GM23338 (cell line): ENCODE measurements around the gene BRD9. TPM values are rescaled to one million over a fixed set of nuclear protein-coding genes. Genes with fewer than 3 reads are reported as not detected.

Experiments used
- ATAC-seq: fragments of 200-7000 bp; cut with Tn5 transposase; 3 replicates; pipeline ENCODE4 v1.9.1; 2020
- DNase-seq: peaks from one replicate; pipeline ENCODE4 v3.0.0-alpha.2; 2015; ENCODE audit warnings: low spot score
- H2AFZ ChIP-seq: fragments of 200-600 bp; sonication (generic); 2 replicates; pipeline ENCODE4 v1.8.0; 2016; ENCODE audit warnings: antibody characterized with exemption, mild to moderate bottlenecking, moderate library complexity
- H3F3A ChIP-seq: fragments of 200-600 bp; sonication (generic); replicated peaks from 2 replicates; pipeline ENCODE4 v1.8.0; 2017; ENCODE audit warnings: antibody characterized with exemption, mixed run types, low read depth
- H3K27ac ChIP-seq: fragments of 200-600 bp; sonication (generic); 2 replicates; pipeline ENCODE4 v1.6.1; 2016; ENCODE audit warnings: low read depth
- H3K27me3 ChIP-seq: fragments of 200-600 bp; sonication (generic); 2 replicates; pipeline ENCODE4 v1.8.0; 2016; ENCODE audit warnings: mild to moderate bottlenecking, mixed run types, moderate library complexity; ENCODE audit not compliant: insufficient read depth
- H3K36me3 ChIP-seq: fragments of 200-600 bp; sonication (generic); 2 replicates; pipeline ENCODE4 v1.8.0; 2016; ENCODE audit warnings: mild to moderate bottlenecking; ENCODE audit not compliant: insufficient read depth
- H3K4me1 ChIP-seq: fragments of 200-600 bp; sonication (generic); 2 replicates; pipeline ENCODE4 v1.8.0; 2016; ENCODE audit warnings: mild to moderate bottlenecking, moderate library complexity; ENCODE audit not compliant: insufficient read depth
- H3K4me2 ChIP-seq: fragments of 200-600 bp; sonication (generic); 2 replicates; pipeline ENCODE4 v1.7.1; 2017; ENCODE audit warnings: mixed run types
- H3K4me3 ChIP-seq: fragments of 200-600 bp; sonication (generic); 2 replicates; pipeline ENCODE4 v1.6.1; 2016; ENCODE audit warnings: mixed run types
- H3K79me2 ChIP-seq: fragments of 200-600 bp; sonication (generic); replicated peaks from 2 replicates; pipeline ENCODE4 v1.8.0; 2017; ENCODE audit warnings: mild to moderate bottlenecking; ENCODE audit not compliant: insufficient read depth
- H3K9me2 ChIP-seq: fragments of 200-600 bp; sonication (generic); 2 replicates; pipeline ENCODE4 v1.8.0; 2017; ENCODE audit not compliant: insufficient read depth
- H4K20me1 ChIP-seq: fragments of 200-600 bp; sonication (generic); replicated peaks from 2 replicates; pipeline ENCODE4 v1.8.0; 2017; ENCODE audit warnings: mild to moderate bottlenecking; ENCODE audit not compliant: insufficient read depth
- H3K27ac Mint-ChIP-seq: 2 replicates; pipeline ENCODE4 v1.8.0; 2020; ENCODE audit warnings: inconsistent platforms, mild to moderate bottlenecking, moderate library complexity, mixed read lengths
- H3K27me3 Mint-ChIP-seq: 3 replicates; pipeline ENCODE4 v1.8.0; 2022; ENCODE audit warnings: low read depth, mild to moderate bottlenecking, moderate library complexity, mixed read lengths, inconsistent platforms; ENCODE audit not compliant: insufficient read depth, poor library complexity
- H3K36me3 Mint-ChIP-seq: 3 replicates; pipeline ENCODE4 v1.8.0; 2021; ENCODE audit warnings: low read depth, mild to moderate bottlenecking, inconsistent platforms, moderate library complexity, mixed read lengths
- H3K4me1 Mint-ChIP-seq: 3 replicates; pipeline ENCODE4 v1.8.0; 2020; ENCODE audit warnings: mild to moderate bottlenecking, inconsistent platforms, mixed read lengths
- H3K4me3 Mint-ChIP-seq: 3 replicates; pipeline ENCODE4 v1.8.0; 2021; ENCODE audit warnings: moderate library complexity, mild to moderate bottlenecking, inconsistent platforms, mixed read lengths
- H3K9me3 Mint-ChIP-seq: 3 replicates; pipeline ENCODE4 v1.8.0; 2020; ENCODE audit warnings: moderate library complexity, mild to moderate bottlenecking, inconsistent platforms, mixed read lengths
- EZH2 ChIP-seq: fragments of 200-600 bp; sonication (generic); IDR thresholded peaks from one replicate; pipeline ENCODE4 v1.8.0; 2017; ENCODE audit warnings: antibody characterized with exemption, mild to moderate bottlenecking, low read depth; ENCODE audit not compliant: unreplicated experiment
- EZH2phosphoT487 ChIP-seq: fragments of 200-600 bp; sonication (generic); IDR thresholded peaks from one replicate; pipeline ENCODE4 v1.8.1; 2018; ENCODE audit warnings: antibody characterized with exemption; ENCODE audit not compliant: unreplicated experiment
- JUNB ChIP-seq: IDR thresholded peaks from one replicate; pipeline ENCODE4 v1.6.1; 2016; ENCODE audit warnings: antibody characterized with exemption; ENCODE audit not compliant: unreplicated experiment
- NANOG ChIP-seq: IDR thresholded peaks from 2 replicates; pipeline ENCODE4 v1.6.1; 2016; ENCODE audit warnings: antibody characterized with exemption, borderline replicate concordance
- POLR2AphosphoS5 ChIP-seq: IDR thresholded peaks from 2 replicates; pipeline ENCODE4 v1.6.1; 2016; ENCODE audit warnings: antibody characterized with exemption, low read depth
- STAT1 ChIP-seq: IDR thresholded peaks from one replicate; pipeline ENCODE4 v1.6.1; 2016; ENCODE audit warnings: antibody characterized with exemption; ENCODE audit not compliant: unreplicated experiment
- ZNF114 ChIP-seq: fragments of 250-450 bp; sonication (Bioruptor Pico); IDR thresholded peaks from 2 replicates; pipeline ENCODE4 v1.5.0; 2020; ENCODE audit warnings: mild to moderate bottlenecking, moderate library complexity
- ZNF331 ChIP-seq: fragments of 250-450 bp; sonication (Bioruptor Pico); IDR thresholded peaks from 2 replicates; pipeline ENCODE4 v1.5.0; 2020; ENCODE audit warnings: low read depth, mild to moderate bottlenecking, moderate library complexity
- polyA plus RNA-seq: library from polyadenylated mRNA; unstranded; fragments of >200 nt; fragmentation: Nextera tagmentation; extraction: Ambion mirVana; gene quantifications from 2 replicates; pipeline ENCODE4 v1.2.1, GENCODE V29; 2016
- total RNA-seq: library from RNA; depleted of rRNA; stranded (reverse); fragments of >200 nt; shearing (Covaris generic); gene quantifications from 2 replicates; pipeline ENCODE4 v1.2.3, GENCODE V29; 2014
- TF ChIP-seq, protein P1 (sequence below), 2 experiments: fragments of 200-600 bp in 1 of 2; sonication (generic) in 1 of 2; conservative IDR thresholded peaks; 2 replicates each; pipeline versions ENCODE4 v1.5.1 to v1.6.1; 2016 to 2017; ENCODE audit warnings: antibody characterized with exemption in 2 of 2, low read depth in 2 of 2, mild to moderate bottlenecking in 2 of 2, moderate library complexity in 1 of 2
- TF ChIP-seq, protein P2 (sequence below): fragments of 250-450 bp; sonication (Bioruptor Pico); IDR thresholded peaks from 2 replicates; pipeline ENCODE4 v1.5.0; 2020; ENCODE audit warnings: mild to moderate bottlenecking, moderate library complexity
- TF ChIP-seq, protein P3 (sequence below): IDR thresholded peaks from 2 replicates; pipeline ENCODE4 v1.6.1; 2016; ENCODE audit warnings: antibody characterized with exemption
- TF ChIP-seq, protein P4 (sequence below): IDR thresholded peaks from one replicate; pipeline ENCODE4 v1.6.1; 2018; ENCODE audit warnings: antibody characterized with exemption; ENCODE audit not compliant: unreplicated experiment

BRD9 gene
- total and polyA plus RNA-seq, 2 experiments from 2014 or later, result 32.9 to 54.7 TPM

DNA sequence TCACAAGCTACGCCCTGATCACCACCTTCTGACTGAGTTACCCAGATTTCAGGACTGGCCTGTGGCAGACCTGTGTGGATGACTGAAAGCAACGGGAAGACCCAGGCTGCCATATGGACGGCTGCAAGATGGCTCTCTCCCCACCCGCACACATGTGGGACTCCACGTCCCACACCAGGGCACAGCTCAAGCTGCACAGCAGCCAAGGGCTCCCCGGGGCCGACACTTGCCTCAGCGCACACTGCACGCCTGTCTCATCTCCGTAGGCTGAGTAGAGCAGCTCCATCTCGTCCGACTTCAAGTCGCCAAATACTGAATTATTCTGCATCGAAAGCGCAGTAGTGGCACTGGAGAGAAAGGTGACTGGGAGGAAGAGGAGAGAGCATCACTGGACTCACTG, 14.5 kb downstream of the BRD9 start (continued):
- TF ChIP-seq, protein P1, sequence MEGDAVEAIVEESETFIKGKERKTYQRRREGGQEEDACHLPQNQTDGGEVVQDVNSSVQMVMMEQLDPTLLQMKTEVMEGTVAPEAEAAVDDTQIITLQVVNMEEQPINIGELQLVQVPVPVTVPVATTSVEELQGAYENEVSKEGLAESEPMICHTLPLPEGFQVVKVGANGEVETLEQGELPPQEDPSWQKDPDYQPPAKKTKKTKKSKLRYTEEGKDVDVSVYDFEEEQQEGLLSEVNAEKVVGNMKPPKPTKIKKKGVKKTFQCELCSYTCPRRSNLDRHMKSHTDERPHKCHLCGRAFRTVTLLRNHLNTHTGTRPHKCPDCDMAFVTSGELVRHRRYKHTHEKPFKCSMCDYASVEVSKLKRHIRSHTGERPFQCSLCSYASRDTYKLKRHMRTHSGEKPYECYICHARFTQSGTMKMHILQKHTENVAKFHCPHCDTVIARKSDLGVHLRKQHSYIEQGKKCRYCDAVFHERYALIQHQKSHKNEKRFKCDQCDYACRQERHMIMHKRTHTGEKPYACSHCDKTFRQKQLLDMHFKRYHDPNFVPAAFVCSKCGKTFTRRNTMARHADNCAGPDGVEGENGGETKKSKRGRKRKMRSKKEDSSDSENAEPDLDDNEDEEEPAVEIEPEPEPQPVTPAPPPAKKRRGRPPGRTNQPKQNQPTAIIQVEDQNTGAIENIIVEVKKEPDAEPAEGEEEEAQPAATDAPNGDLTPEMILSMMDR (conservative IDR thresholded peaks at IDR 0.05; ENCODE audit: low read depth in 2 of 2), result no peak

DNA sequence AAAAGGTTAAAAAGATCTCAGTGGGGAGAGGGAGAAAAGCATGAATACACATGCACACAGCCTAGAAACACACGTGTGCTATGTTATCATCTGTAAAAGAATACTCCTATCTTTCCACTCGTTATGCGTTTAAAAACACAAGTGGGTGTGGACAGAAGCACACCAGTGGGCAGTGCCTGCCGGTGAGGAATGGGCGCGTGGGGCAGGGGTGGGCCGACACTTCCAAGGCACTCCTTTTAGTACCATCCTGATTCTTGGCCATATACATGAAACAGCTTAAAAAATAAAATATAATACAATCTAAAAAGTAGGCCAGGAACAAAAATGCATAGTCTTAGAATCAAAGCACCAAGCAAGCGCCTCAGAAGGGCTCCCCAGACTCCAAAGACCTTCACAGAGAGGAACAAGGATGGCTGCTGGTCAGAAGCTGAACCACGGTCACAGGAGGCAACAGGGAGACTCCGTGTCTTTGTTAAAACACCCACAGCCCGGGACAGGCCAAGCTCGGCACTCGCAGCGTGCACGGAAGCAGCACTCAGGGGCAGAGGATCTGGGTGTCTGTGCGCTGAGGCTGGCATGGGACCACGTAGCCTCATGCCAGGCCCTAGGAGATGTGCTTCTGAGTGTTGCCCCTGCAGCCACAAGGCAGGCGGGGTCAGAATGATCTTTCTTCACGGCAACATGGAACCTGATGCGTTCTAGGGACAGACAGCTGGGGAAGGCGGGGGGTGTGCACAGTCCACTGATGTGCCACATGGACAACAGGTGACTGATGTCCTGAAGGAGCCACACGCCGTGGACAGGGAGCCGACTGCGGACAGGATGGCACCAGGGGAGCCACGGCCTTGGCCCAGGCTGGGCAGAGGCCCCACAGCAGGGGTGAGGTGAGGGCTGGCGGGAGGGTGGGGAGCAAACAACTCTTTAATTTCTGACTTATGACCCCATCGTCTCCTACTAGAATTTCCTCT, 15.9 kb downstream of the BRD9 start:
- no peaks in the 10 kb centered on the region for H3K9me2 ChIP-seq
- ATAC-seq (no peak), DNase-seq (no peak)
- H4K20me1 ChIP-seq, result peaks cover 18% of the 10 kb centered on the region
- Mint-ChIP-seq H3K9me3 (no peaks in the 10 kb centered on the region), H3K27ac (no peak overlapping the region), H3K4me1 (no peaks in the 10 kb centered on the region), H3K4me3 (no peak overlapping the region), H3K27me3 (peaks cover 9% of the 10 kb centered on the region), H3K36me3 (peaks cover 76% of the 10 kb centered on the region)
- H3K4me3 ChIP-seq, result no peak overlapping the region
- peaks cover 27% of the 10 kb centered on the region for H3K79me2 ChIP-seq
- peaks cover 25% of the 10 kb centered on the region for H3K36me3 ChIP-seq
- H3K4me2 ChIP-seq, result no peak overlapping the region
- H3K27ac ChIP-seq, result no peak overlapping the region
- H2AFZ ChIP-seq, result no peak overlapping the region
- no peaks in the 10 kb centered on the region for H3K27me3 ChIP-seq
- no peaks in the 10 kb centered on the region for H3K4me1 ChIP-seq
- H3F3A ChIP-seq, result no peaks in the 10 kb centered on the region
- TF ChIP-seq STAT1, result no peak
- TF ChIP-seq, protein P2, sequence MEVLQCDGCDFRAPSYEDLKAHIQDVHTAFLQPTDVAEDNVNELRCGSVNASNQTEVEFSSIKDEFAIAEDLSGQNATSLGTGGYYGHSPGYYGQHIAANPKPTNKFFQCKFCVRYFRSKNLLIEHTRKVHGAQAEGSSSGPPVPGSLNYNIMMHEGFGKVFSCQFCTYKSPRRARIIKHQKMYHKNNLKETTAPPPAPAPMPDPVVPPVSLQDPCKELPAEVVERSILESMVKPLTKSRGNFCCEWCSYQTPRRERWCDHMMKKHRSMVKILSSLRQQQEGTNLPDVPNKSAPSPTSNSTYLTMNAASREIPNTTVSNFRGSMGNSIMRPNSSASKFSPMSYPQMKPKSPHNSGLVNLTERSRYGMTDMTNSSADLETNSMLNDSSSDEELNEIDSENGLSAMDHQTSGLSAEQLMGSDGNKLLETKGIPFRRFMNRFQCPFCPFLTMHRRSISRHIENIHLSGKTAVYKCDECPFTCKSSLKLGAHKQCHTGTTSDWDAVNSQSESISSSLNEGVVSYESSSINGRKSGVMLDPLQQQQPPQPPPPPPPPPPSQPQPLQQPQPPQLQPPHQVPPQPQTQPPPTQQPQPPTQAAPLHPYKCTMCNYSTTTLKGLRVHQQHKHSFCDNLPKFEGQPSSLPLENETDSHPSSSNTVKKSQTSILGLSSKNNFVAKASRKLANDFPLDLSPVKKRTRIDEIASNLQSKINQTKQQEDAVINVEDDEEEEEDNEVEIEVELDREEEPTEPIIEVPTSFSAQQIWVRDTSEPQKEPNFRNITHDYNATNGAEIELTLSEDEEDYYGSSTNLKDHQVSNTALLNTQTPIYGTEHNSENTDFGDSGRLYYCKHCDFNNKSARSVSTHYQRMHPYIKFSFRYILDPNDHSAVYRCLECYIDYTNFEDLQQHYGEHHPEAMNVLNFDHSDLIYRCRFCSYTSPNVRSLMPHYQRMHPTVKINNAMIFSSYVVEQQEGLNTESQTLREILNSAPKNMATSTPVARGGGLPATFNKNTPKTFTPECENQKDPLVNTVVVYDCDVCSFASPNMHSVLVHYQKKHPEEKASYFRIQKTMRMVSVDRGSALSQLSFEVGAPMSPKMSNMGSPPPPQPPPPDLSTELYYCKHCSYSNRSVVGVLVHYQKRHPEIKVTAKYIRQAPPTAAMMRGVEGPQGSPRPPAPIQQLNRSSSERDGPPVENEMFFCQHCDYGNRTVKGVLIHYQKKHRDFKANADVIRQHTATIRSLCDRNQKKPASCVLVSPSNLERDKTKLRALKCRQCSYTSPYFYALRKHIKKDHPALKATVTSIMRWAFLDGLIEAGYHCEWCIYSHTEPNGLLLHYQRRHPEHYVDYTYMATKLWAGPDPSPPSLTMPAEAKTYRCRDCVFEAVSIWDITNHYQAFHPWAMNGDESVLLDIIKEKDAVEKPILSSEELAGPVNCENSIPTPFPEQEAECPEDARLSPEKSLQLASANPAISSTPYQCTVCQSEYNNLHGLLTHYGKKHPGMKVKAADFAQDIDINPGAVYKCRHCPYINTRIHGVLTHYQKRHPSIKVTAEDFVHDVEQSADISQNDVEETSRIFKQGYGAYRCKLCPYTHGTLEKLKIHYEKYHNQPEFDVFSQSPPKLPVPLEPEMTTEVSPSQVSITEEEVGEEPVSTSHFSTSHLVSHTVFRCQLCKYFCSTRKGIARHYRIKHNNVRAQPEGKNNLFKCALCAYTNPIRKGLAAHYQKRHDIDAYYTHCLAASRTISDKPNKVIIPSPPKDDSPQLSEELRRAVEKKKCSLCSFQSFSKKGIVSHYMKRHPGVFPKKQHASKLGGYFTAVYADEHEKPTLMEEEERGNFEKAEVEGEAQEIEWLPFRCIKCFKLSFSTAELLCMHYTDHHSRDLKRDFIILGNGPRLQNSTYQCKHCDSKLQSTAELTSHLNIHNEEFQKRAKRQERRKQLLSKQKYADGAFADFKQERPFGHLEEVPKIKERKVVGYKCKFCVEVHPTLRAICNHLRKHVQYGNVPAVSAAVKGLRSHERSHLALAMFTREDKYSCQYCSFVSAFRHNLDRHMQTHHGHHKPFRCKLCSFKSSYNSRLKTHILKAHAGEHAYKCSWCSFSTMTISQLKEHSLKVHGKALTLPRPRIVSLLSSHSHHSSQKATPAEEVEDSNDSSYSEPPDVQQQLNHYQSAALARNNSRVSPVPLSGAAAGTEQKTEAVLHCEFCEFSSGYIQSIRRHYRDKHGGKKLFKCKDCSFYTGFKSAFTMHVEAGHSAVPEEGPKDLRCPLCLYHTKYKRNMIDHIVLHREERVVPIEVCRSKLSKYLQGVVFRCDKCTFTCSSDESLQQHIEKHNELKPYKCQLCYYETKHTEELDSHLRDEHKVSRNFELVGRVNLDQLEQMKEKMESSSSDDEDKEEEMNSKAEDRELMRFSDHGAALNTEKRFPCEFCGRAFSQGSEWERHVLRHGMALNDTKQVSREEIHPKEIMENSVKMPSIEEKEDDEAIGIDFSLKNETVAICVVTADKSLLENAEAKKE (CRISPR knock-in tag), result no peak
- no peak for TF ChIP-seq EZH2phosphoT487
- no peak for TF ChIP-seq POLR2AphosphoS5
- no peak for TF ChIP-seq JUNB
- TF ChIP-seq, protein P3, sequence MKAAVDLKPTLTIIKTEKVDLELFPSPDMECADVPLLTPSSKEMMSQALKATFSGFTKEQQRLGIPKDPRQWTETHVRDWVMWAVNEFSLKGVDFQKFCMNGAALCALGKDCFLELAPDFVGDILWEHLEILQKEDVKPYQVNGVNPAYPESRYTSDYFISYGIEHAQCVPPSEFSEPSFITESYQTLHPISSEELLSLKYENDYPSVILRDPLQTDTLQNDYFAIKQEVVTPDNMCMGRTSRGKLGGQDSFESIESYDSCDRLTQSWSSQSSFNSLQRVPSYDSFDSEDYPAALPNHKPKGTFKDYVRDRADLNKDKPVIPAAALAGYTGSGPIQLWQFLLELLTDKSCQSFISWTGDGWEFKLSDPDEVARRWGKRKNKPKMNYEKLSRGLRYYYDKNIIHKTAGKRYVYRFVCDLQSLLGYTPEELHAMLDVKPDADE, result no peak
- no peak for TF ChIP-seq ZNF331
- no peak for TF ChIP-seq ZNF114
- TF ChIP-seq EZH2, result no peak
- TF ChIP-seq, protein P4, sequence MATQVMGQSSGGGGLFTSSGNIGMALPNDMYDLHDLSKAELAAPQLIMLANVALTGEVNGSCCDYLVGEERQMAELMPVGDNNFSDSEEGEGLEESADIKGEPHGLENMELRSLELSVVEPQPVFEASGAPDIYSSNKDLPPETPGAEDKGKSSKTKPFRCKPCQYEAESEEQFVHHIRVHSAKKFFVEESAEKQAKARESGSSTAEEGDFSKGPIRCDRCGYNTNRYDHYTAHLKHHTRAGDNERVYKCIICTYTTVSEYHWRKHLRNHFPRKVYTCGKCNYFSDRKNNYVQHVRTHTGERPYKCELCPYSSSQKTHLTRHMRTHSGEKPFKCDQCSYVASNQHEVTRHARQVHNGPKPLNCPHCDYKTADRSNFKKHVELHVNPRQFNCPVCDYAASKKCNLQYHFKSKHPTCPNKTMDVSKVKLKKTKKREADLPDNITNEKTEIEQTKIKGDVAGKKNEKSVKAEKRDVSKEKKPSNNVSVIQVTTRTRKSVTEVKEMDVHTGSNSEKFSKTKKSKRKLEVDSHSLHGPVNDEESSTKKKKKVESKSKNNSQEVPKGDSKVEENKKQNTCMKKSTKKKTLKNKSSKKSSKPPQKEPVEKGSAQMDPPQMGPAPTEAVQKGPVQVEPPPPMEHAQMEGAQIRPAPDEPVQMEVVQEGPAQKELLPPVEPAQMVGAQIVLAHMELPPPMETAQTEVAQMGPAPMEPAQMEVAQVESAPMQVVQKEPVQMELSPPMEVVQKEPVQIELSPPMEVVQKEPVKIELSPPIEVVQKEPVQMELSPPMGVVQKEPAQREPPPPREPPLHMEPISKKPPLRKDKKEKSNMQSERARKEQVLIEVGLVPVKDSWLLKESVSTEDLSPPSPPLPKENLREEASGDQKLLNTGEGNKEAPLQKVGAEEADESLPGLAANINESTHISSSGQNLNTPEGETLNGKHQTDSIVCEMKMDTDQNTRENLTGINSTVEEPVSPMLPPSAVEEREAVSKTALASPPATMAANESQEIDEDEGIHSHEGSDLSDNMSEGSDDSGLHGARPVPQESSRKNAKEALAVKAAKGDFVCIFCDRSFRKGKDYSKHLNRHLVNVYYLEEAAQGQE, result no peak
- TF ChIP-seq NANOG, result no peak
